ENCODE measurements around the gene KRT40.

GRCh38 chr17:40963838-40964237, 20.3 kb downstream of the KRT40 start:
- peak; percentile 25; the same call in 1 of the 2 replicates for TF ChIP-seq RAD21 (IDR thresholded peaks at IDR 0.05; ENCODE audit: low read length)
- TF ChIP-seq, protein P1, sequence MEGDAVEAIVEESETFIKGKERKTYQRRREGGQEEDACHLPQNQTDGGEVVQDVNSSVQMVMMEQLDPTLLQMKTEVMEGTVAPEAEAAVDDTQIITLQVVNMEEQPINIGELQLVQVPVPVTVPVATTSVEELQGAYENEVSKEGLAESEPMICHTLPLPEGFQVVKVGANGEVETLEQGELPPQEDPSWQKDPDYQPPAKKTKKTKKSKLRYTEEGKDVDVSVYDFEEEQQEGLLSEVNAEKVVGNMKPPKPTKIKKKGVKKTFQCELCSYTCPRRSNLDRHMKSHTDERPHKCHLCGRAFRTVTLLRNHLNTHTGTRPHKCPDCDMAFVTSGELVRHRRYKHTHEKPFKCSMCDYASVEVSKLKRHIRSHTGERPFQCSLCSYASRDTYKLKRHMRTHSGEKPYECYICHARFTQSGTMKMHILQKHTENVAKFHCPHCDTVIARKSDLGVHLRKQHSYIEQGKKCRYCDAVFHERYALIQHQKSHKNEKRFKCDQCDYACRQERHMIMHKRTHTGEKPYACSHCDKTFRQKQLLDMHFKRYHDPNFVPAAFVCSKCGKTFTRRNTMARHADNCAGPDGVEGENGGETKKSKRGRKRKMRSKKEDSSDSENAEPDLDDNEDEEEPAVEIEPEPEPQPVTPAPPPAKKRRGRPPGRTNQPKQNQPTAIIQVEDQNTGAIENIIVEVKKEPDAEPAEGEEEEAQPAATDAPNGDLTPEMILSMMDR (conservative IDR thresholded peaks at IDR 0.05; ENCODE audit: low read depth, low read length) = peak; percentile 48
- no peak for TF ChIP-seq MXI1 (IDR thresholded peaks at IDR 0.05; ENCODE audit: borderline replicate concordance, low read depth, low read length)
- TF ChIP-seq RFX5 (IDR thresholded peaks at IDR 0.05; ENCODE audit: low read depth, low read length) = no peak
- no peak for TF ChIP-seq POLR2A (IDR thresholded peaks at IDR 0.05; ENCODE audit: low read depth, low read length)
- TF ChIP-seq FOS (IDR thresholded peaks at IDR 0.05; ENCODE audit: low read depth, low read length) = no peak
- no peak for TF ChIP-seq MAFK (IDR thresholded peaks at IDR 0.05; ENCODE audit: low read depth, low read length)
- TF ChIP-seq, protein P2, sequence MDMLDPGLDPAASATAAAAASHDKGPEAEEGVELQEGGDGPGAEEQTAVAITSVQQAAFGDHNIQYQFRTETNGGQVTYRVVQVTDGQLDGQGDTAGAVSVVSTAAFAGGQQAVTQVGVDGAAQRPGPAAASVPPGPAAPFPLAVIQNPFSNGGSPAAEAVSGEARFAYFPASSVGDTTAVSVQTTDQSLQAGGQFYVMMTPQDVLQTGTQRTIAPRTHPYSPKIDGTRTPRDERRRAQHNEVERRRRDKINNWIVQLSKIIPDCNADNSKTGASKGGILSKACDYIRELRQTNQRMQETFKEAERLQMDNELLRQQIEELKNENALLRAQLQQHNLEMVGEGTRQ (IDR thresholded peaks at IDR 0.05; ENCODE audit: low read depth, low read length) = no peak
- TF ChIP-seq SMC3 (IDR thresholded peaks at IDR 0.05; ENCODE audit: low read depth, low read length) = no peak

Data from IMR-90 (cell line).